ENCODE measurements around the gene TAS2R40. TPM values are rescaled to one million over a fixed set of nuclear protein-coding genes. Genes with fewer than 3 reads are reported as not detected.

Gene TAS2R40
- polyA plus RNA-seq, 1 of the 3 experiments (the other 2 are of a cell fraction): not detected

DNA sequence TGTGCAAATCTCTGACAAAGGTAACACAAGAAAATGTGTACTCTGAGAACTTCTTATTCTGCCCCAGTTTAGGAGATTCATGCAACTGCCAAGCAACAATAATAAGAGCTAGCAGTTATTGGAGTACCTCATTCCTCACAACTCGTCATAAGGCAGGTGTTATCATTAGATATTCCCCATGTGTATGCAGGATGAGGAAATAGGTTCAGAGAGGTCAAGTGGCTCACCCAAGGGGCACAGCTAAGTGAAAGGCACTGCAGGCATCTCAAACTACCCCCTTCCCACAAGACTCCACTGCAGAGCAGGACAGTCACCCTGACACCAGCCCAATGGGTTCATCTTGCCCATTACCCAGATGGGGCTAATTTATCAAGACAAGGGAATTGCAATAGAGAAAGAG lies 40.1 kb downstream of the TAS2R40 start:
- H3K79me2 ChIP-seq (ENCODE audit: insufficient read depth): peaks cover 23% of the 10 kb centered on the region
- ChIA-PET POLR2A (no interaction called here), CTCF (interaction anchor here (1.0 to 3.9 kb wide), 5 partner anchors 22 to 118 kb away, joined by 3 to 16 read pairs (median 4); no protein-coding TSS in a partner anchor)
- H3K4me2 ChIP-seq: no peak overlapping the region
- H3K4me3 ChIP-seq (ENCODE audit: low read depth in 2 of 2, low read length in 1 of 2): no peak overlapping the region
- no peak for DNase-seq
- no peaks in the 10 kb centered on the region for H3K9me2 ChIP-seq
- peaks cover 14 to 16% of the 10 kb centered on the region in 2 experiments for H3K36me3 ChIP-seq (replicated peaks in 1 of 2; ENCODE audit: control insufficient read depth in 1 of 2, insufficient read depth in 2 of 2, low read length in 1 of 2)
- H3K9me3 ChIP-seq: no peaks in the 10 kb centered on the region
- H3K4me1 ChIP-seq (ENCODE audit: control insufficient read depth in 1 of 2, insufficient read depth in 2 of 2, low read depth in 1 of 2, low read length in 1 of 2): peaks cover 7 to 12% of the 10 kb centered on the region in 2 experiments; a peak in 2 of 4 replicates
- TF ChIP-seq GATA2 (CRISPR knock-in tag; IDR thresholded peaks at IDR 0.05): no peak
- TF ChIP-seq TEAD4 (IDR thresholded peaks at IDR 0.05; ENCODE audit: borderline replicate concordance, insufficient read depth): no peak
- TF ChIP-seq, protein P1, sequence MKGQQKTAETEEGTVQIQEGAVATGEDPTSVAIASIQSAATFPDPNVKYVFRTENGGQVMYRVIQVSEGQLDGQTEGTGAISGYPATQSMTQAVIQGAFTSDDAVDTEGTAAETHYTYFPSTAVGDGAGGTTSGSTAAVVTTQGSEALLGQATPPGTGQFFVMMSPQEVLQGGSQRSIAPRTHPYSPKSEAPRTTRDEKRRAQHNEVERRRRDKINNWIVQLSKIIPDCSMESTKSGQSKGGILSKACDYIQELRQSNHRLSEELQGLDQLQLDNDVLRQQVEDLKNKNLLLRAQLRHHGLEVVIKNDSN (IDR thresholded peaks at IDR 0.05; ENCODE audit: borderline replicate concordance, low read depth): no peak
- TF ChIP-seq, protein P2, sequence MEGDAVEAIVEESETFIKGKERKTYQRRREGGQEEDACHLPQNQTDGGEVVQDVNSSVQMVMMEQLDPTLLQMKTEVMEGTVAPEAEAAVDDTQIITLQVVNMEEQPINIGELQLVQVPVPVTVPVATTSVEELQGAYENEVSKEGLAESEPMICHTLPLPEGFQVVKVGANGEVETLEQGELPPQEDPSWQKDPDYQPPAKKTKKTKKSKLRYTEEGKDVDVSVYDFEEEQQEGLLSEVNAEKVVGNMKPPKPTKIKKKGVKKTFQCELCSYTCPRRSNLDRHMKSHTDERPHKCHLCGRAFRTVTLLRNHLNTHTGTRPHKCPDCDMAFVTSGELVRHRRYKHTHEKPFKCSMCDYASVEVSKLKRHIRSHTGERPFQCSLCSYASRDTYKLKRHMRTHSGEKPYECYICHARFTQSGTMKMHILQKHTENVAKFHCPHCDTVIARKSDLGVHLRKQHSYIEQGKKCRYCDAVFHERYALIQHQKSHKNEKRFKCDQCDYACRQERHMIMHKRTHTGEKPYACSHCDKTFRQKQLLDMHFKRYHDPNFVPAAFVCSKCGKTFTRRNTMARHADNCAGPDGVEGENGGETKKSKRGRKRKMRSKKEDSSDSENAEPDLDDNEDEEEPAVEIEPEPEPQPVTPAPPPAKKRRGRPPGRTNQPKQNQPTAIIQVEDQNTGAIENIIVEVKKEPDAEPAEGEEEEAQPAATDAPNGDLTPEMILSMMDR (IDR thresholded peaks at IDR 0.05): no peak
- no peak for TF ChIP-seq RXRA (IDR thresholded peaks at IDR 0.05; ENCODE audit: borderline replicate concordance, low read depth)
- H4K20me1 ChIP-seq (ENCODE audit: insufficient read depth): no peaks in the 10 kb centered on the region
- no peak overlapping the region for H2AFZ ChIP-seq (ENCODE audit: low read depth)
- no peaks in the 10 kb centered on the region for H3K27me3 ChIP-seq (ENCODE audit: insufficient read depth)
- no peaks in the 10 kb centered on the region for H3F3A ChIP-seq (replicated peaks; ENCODE audit: insufficient read depth)
- H3K27ac ChIP-seq (ENCODE audit: low read depth in 2 of 2, low read length in 1 of 2): no peak overlapping the region
- no peak overlapping the region for H3K9ac ChIP-seq
- WGBS (ENCODE audit: low lambda C conversion rate): 76% methylated on average over 1 of the region's 1 CpG

DNA sequence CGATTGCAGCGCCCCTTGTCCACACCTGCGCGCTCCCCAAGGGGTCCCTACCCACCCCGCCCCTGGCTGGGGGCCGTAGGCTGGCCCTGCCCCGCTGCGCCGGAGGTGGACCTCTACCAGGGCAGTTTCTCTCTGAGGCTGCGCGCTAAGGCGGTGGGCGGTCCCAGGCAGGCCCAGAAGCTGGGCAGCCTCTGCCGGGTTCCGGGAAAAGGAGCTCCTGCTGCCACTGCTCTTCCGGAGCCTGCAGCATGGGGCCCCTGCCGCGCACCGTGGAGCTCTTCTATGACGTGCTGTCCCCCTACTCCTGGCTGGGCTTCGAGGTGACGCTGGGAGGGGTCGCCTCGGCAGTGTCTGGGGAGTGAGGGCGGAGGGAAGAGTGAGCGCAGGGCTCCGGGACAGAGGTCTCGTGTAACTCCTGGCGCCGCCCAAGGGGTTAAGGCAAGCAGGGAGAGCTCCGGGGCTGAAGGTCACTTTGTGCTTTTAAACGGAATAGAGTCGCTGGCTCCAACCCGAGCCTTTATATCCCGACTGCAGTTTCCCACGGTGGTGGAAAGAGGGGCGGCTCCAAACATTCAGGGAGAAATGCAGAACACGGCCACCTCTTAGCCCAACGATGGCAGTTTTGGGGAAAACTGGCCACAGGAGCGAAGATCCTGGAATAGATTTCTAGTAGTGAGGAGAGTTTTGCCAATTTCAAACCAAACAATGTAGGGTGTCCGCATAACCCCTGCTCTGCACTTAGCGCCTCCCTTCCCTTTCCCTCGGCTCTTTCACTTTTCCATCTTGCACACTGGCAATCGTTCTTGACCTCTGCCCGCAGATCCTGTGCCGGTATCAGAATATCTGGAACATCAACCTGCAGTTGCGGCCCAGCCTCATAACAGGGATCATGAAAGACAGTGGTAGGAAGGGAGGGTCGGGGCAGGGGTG lies 41.7 kb downstream of the TAS2R40 start, which contains the start of gene GSTK1:
Gene GSTK1 (plus strand): TSS at position 176 of the 930 bp plus-strand sequence. CDS start 73 bp downstream, at position 249.
- peaks cover 7 to 12% of the 10 kb centered on the region in 2 experiments; a peak in 2 of 4 replicates for H3K4me1 ChIP-seq (ENCODE audit: control insufficient read depth in 1 of 2, insufficient read depth in 2 of 2, low read depth in 1 of 2, low read length in 1 of 2)
- peak within 1 kb of the TSS; percentile 91 for H3K4me2 ChIP-seq
- CTCF ChIA-PET: interaction anchor here (0.9 to 3.9 kb wide), 15 partner anchors 13 to 153 kb away, joined by 3 to 17 read pairs (median 5); partner anchors contain the start of gene CASP2
- H3K9ac ChIP-seq: peak within 1 kb of the TSS; percentile 72
- no peaks in the 10 kb centered on the region for H3F3A ChIP-seq (replicated peaks; ENCODE audit: insufficient read depth)
- 1% methylated on average over 43 of the region's 48 CpGs for WGBS (ENCODE audit: low lambda C conversion rate)
- peaks cover 30 to 31% of the 10 kb centered on the region in 2 experiments for H3K36me3 ChIP-seq (replicated peaks in 1 of 2; ENCODE audit: control insufficient read depth in 1 of 2, insufficient read depth in 2 of 2, low read length in 1 of 2)
- POLR2A ChIA-PET: interaction anchor here (0.5 to 1.6 kb wide), 11 partner anchors 8 to 256 kb away, joined by 3 to 13 read pairs (median 4); partner anchors contain the start of gene CASP2
- H3K9me2 ChIP-seq: no peaks in the 10 kb centered on the region
- H3K27me3 ChIP-seq (ENCODE audit: insufficient read depth): no peaks in the 10 kb centered on the region
- H4K20me1 ChIP-seq (ENCODE audit: insufficient read depth): no peaks in the 10 kb centered on the region
- H2AFZ ChIP-seq (ENCODE audit: low read depth): peak within 1 kb of the TSS; percentile 95
- no peaks in the 10 kb centered on the region for H3K9me3 ChIP-seq
- H3K79me2 ChIP-seq (ENCODE audit: insufficient read depth): peaks cover 23% of the 10 kb centered on the region
- peak; percentile 94 for DNase-seq
- peak within 1 kb of the TSS; percentile 76 to 96 for H3K4me3 ChIP-seq (ENCODE audit: low read depth in 2 of 2, low read length in 1 of 2)
- peak within 1 kb of the TSS; percentile 54 to 79; a peak in 3 of 4 replicates for H3K27ac ChIP-seq (ENCODE audit: low read depth in 2 of 2, low read length in 1 of 2)
- TF ChIP-seq RFX5 (IDR thresholded peaks at IDR 0.05; ENCODE audit: low read length) (no peak), JUND (IDR thresholded peaks at IDR 0.05) (no peak), SIN3A (IDR thresholded peaks at IDR 0.05; ENCODE audit: borderline replicate concordance, low read depth, low read length) (peak; percentile 83; the same call in 1 of the 2 replicates), FOXJ3 (CRISPR knock-in tag; IDR thresholded peaks at IDR 0.05) (peak; percentile 64), FOXM1 (IDR thresholded peaks at IDR 0.05; ENCODE audit: low read depth) (no peak), MXI1 (IDR thresholded peaks at IDR 0.05; ENCODE audit: low read depth, low read length) (peak; percentile 92), TCF12 (IDR thresholded peaks at IDR 0.05) (no peak; the same call in 1 of the 2 replicates), GABPA (IDR thresholded peaks at IDR 0.05; ENCODE audit: low read depth) (peak; percentile 71), POLR2AphosphoS5 (IDR thresholded peaks at IDR 0.05; ENCODE audit: low read depth, low read length) (peak; percentile 99), RAD21 (IDR thresholded peaks at IDR 0.05; ENCODE audit: low read length) (no peak), ELF1 (IDR thresholded peaks at IDR 0.05) (peak; percentile 91), TAF1 (IDR thresholded peaks at IDR 0.05; ENCODE audit: borderline replicate concordance, low read depth, low read length) (peak; percentile 90)
- TF ChIP-seq, protein P3, sequence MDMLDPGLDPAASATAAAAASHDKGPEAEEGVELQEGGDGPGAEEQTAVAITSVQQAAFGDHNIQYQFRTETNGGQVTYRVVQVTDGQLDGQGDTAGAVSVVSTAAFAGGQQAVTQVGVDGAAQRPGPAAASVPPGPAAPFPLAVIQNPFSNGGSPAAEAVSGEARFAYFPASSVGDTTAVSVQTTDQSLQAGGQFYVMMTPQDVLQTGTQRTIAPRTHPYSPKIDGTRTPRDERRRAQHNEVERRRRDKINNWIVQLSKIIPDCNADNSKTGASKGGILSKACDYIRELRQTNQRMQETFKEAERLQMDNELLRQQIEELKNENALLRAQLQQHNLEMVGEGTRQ (IDR thresholded peaks at IDR 0.05; ENCODE audit: borderline replicate concordance, low read depth, low read length): no peak
- TF ChIP-seq, protein P1 (IDR thresholded peaks at IDR 0.05; ENCODE audit: borderline replicate concordance, low read depth): no peak
- TF ChIP-seq, protein P4, sequence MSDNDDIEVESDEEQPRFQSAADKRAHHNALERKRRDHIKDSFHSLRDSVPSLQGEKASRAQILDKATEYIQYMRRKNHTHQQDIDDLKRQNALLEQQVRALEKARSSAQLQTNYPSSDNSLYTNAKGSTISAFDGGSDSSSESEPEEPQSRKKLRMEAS (IDR thresholded peaks at IDR 0.05; ENCODE audit: low read depth): peak; percentile 88

Data from SK-N-SH (cell line).